Measurements from ENCODE around the gene SRXN1. TPM values are rescaled to one million over a fixed set of nuclear protein-coding genes. Genes with fewer than 3 reads are reported as not detected.
A peak's percentile ranks its signal among the peaks of the same experiment; 100 is the strongest.

The SRXN1 gene
- total RNA-seq, 1 donor from 2014 or later = 40.4 TPM

- DNase-seq (ENCODE audit: missing footprints) (no peak), ATAC-seq (no peak)
- intact Hi-C loops (cut with DNase I) = no loop called here
Measured at GRCh38 chr20:662277-663192, 9.5 kb upstream of the SRXN1 start.

- intact Hi-C loops (cut with DNase I) = no loop called here
- DNase-seq (ENCODE audit: missing footprints) (no peak), ATAC-seq (no peak)
Measured at GRCh38 chr20:661474-662270, 8.7 kb upstream of the SRXN1 start.

GRCh38 chr20:658731-659291 is 5.8 kb upstream of the SRXN1 start:
- DNase-seq (ENCODE audit: missing footprints) (no peak), ATAC-seq (no peak)
- intact Hi-C loops (cut with DNase I) = no loop called here

GRCh38 chr20:658202-658601 is 5.2 kb upstream of the SRXN1 start:
- intact Hi-C loops (cut with DNase I) = no loop called here
- DNase-seq (ENCODE audit: missing footprints) = no peak
- ATAC-seq = no peak

GRCh38 chr20:655726-656624 is 3.0 kb upstream of the SRXN1 start:
- DNase-seq (ENCODE audit: missing footprints) (no peak), ATAC-seq (no peak)
- intact Hi-C loops (cut with DNase I) = no loop called here

GRCh38 chr20:654417-654750 is 1.4 kb upstream of the SRXN1 start:
- intact Hi-C loops (cut with DNase I) = loop anchor here (5.0 kb wide), 2 partner anchors 112 to 307 kb away; partner anchors contain the start of genes CSNK2A1 and NRSN2
- no peak for DNase-seq (ENCODE audit: missing footprints)
- no peak for ATAC-seq

GRCh38 chr20:653590-654416 is 803 bp upstream of the SRXN1 start:
- intact Hi-C loops (cut with DNase I) = loop anchor here (1.0 to 5.0 kb wide), 4 partner anchors 14 to 307 kb away; partner anchors contain the start of genes CSNK2A1 and NRSN2
- no peak for DNase-seq (ENCODE audit: missing footprints)

GRCh38 chr20:652615-653109 is 338 bp downstream of the SRXN1 start:
- peak; percentile 5 for ATAC-seq
- no peak for DNase-seq (ENCODE audit: missing footprints)
- intact Hi-C loops (cut with DNase I) = loop anchor here (1.0 to 5.0 kb wide), 4 partner anchors 16 to 305 kb away; partner anchors contain the start of genes CSNK2A1 and NRSN2

More at GRCh38 chr20:653590-654416, 803 bp upstream of the SRXN1 start:
- no peak for ATAC-seq

GRCh38 chr20:651713-652614 is 1.0 kb downstream of the SRXN1 start:
- intact Hi-C loops (cut with DNase I) = loop anchor here (2.0 to 5.0 kb wide), 3 partner anchors 77 to 305 kb away; partner anchors contain the start of genes CSNK2A1 and NRSN2
- no peak for DNase-seq (ENCODE audit: missing footprints)
- no peak for ATAC-seq

GRCh38 chr20:650954-651353 is 2.0 kb downstream of the SRXN1 start:
- intact Hi-C loops (cut with DNase I) = loop anchor here (5.0 kb wide), 2 partner anchors 109 to 304 kb away; partner anchors contain the start of genes CSNK2A1 and NRSN2
- no peak for DNase-seq (ENCODE audit: missing footprints)
- no peak for ATAC-seq

- ATAC-seq = no peak
- no peak for DNase-seq (ENCODE audit: missing footprints)
- intact Hi-C loops (cut with DNase I) = loop anchor here (5.0 kb wide), 2 partner anchors 108 to 303 kb away; partner anchors contain the start of genes CSNK2A1 and NRSN2
Measured at GRCh38 chr20:650281-650680, 2.7 kb downstream of the SRXN1 start.

GRCh38 chr20:647479-648019 is 5.5 kb downstream of the SRXN1 start:
- no peak for ATAC-seq
- intact Hi-C loops (cut with DNase I) = no loop called here

GRCh38 chr20:646868-647233 is 6.1 kb downstream of the SRXN1 start:
- ATAC-seq (no peak), DNase-seq (ENCODE audit: missing footprints) (no peak)
- intact Hi-C loops (cut with DNase I) = no loop called here

More at GRCh38 chr20:647479-648019, 5.5 kb downstream of the SRXN1 start:
- no peak for DNase-seq (ENCODE audit: missing footprints)

- intact Hi-C loops (cut with DNase I) = no loop called here
- DNase-seq (ENCODE audit: missing footprints) (no peak), ATAC-seq (no peak)
Measured at GRCh38 chr20:646107-646867, 6.7 kb downstream of the SRXN1 start.

Data from Right ventricle myocardium inferior (tissue), 1 donor.